GM10266 (cell line): ENCODE data around the gene RBM18.

Experiments
- DNase-seq: peaks from one replicate; pipeline ENCODE4 v3.0.0; 2012; ENCODE audit errors: extremely low spot score
- CTCF ChIP-seq: IDR thresholded peaks from 2 replicates; pipeline ENCODE4 v1.5.1; 2012; ENCODE audit warnings: mild to moderate bottlenecking, low read depth; ENCODE audit not compliant: control insufficient read depth, insufficient read depth; ENCODE audit errors: missing control alignments

The RBM18 gene

GRCh38 chr9:122190597-122191381, 73.9 kb downstream of the RBM18 start:
- no peak for DNase-seq
- no peak for TF ChIP-seq CTCF

- DNase-seq = no peak
Measured at GRCh38 chr9:122188369-122188768, 76.3 kb downstream of the RBM18 start.

More at GRCh38 chr9:122188369-122188768, 76.3 kb downstream of the RBM18 start:
- no peak for TF ChIP-seq CTCF
